Thyroid gland (tissue), 4 donors: ENCODE measurements around the gene RPL18.

Source experiments
- POLR2A ChIP-seq, 2 donors: fragments of 450-650 bp; IDR thresholded peaks; one replicate each; pipeline ENCODE4 v1.6.1; 2017; ENCODE audit warnings: antibody characterized with exemption in 2 of 2, mild to moderate bottlenecking in 2 of 2, moderate library complexity in 1 of 2
- TF ChIP-seq, protein P1 (sequence below), 6 experiments: fragments of 200-600 bp in 3 of 6; fragments of 450-650 bp in 3 of 6; sonication (generic) in 3 of 6; IDR thresholded peaks; one replicate each; pipeline ENCODE4 v1.5.1; 2016 to 2019; ENCODE audit warnings: antibody characterized with exemption in 6 of 6, mild to moderate bottlenecking in 2 of 6, inconsistent platforms in 1 of 6, moderate library complexity in 1 of 6

GRCh38 chr19:48588670-48589401 is 30.1 kb downstream of the RPL18 start:
- TF ChIP-seq, protein P1, sequence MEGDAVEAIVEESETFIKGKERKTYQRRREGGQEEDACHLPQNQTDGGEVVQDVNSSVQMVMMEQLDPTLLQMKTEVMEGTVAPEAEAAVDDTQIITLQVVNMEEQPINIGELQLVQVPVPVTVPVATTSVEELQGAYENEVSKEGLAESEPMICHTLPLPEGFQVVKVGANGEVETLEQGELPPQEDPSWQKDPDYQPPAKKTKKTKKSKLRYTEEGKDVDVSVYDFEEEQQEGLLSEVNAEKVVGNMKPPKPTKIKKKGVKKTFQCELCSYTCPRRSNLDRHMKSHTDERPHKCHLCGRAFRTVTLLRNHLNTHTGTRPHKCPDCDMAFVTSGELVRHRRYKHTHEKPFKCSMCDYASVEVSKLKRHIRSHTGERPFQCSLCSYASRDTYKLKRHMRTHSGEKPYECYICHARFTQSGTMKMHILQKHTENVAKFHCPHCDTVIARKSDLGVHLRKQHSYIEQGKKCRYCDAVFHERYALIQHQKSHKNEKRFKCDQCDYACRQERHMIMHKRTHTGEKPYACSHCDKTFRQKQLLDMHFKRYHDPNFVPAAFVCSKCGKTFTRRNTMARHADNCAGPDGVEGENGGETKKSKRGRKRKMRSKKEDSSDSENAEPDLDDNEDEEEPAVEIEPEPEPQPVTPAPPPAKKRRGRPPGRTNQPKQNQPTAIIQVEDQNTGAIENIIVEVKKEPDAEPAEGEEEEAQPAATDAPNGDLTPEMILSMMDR (IDR thresholded peaks at IDR 0.05): peak; percentile 66 to 96 (median 92)
- TF ChIP-seq POLR2A (IDR thresholded peaks at IDR 0.05): no peak
